ENCODE data around the gene SPI1.

SPI1 gene

GRCh38 chr11:47378010-47378835 is at the start of gene SPI1:
TSS of gene SPI1 (minus strand) at chr11:47378547. CDS start at chr11:47378353, 194 bp downstream.
- no peak for DNase-seq (ENCODE audit: low read depth in 1 of 2, low spot score in 1 of 2)

GRCh38 chr11:47426062-47426956 is 48.0 kb upstream of the SPI1 start, which contains the start of gene PSMC3:
TSS of gene PSMC3 (minus strand) at chr11:47426439. CDS start at chr11:47426279, 160 bp downstream.
- peak; percentile 97 to 98 for DNase-seq (ENCODE audit: low read depth in 1 of 2, low spot score in 1 of 2)

- DNase-seq (ENCODE audit: low read depth in 1 of 2, low spot score in 1 of 2), result no peak
Measured at GRCh38 chr11:47425611-47426010, 47.3 kb upstream of the SPI1 start.

GRCh38 chr11:47418454-47419259 is 40.3 kb upstream of the SPI1 start:
- DNase-seq (ENCODE audit: low read depth in 1 of 2, low spot score in 1 of 2), result no peak

- DNase-seq (ENCODE audit: low read depth in 1 of 2, low spot score in 1 of 2), result no peak
Measured at GRCh38 chr11:47417712-47418111, 39.4 kb upstream of the SPI1 start.

GRCh38 chr11:47415949-47416472 is 37.7 kb upstream of the SPI1 start:
- DNase-seq (ENCODE audit: low read depth in 1 of 2, low spot score in 1 of 2), result no peak

- no peak for DNase-seq (ENCODE audit: low read depth in 1 of 2, low spot score in 1 of 2)
Measured at GRCh38 chr11:47415091-47415854, 36.9 kb upstream of the SPI1 start.

- DNase-seq (ENCODE audit: low read depth in 1 of 2, low spot score in 1 of 2), result no peak
Measured at GRCh38 chr11:47414685-47415070, 36.3 kb upstream of the SPI1 start.

GRCh38 chr11:47413908-47414684 is 35.7 kb upstream of the SPI1 start:
- DNase-seq (ENCODE audit: low read depth in 1 of 2, low spot score in 1 of 2), result no peak

- DNase-seq (ENCODE audit: low read depth in 1 of 2, low spot score in 1 of 2), result no peak
Measured at GRCh38 chr11:47413351-47413750, 35.0 kb upstream of the SPI1 start.

GRCh38 chr11:47411884-47412746 is 33.8 kb upstream of the SPI1 start:
- no peak for DNase-seq (ENCODE audit: low read depth in 1 of 2, low spot score in 1 of 2)

GRCh38 chr11:47410370-47411264 is 32.3 kb upstream of the SPI1 start:
- no peak for DNase-seq (ENCODE audit: low read depth in 1 of 2, low spot score in 1 of 2)

- no peak for DNase-seq (ENCODE audit: low read depth in 1 of 2, low spot score in 1 of 2)
Measured at GRCh38 chr11:47409440-47410369, 31.4 kb upstream of the SPI1 start.

- no peak for DNase-seq (ENCODE audit: low read depth in 1 of 2, low spot score in 1 of 2)
Measured at GRCh38 chr11:47408598-47409439, 30.5 kb upstream of the SPI1 start.

All from activated T-helper 1 cell treated with anti-CD3 and anti-CD28 coated beads, Interleukin-2, amount 50 U/mL, for 16 hours (primary cell).